GM19467 (cell line): ENCODE results near the gene SARS1.

ENCODE experiments used
- ATAC-seq: cut with Tn5 transposase; IDR thresholded peaks from one replicate; pipeline ENCODE4 v1.9.1; 2021; ENCODE audit warnings: mild to moderate bottlenecking, moderate library complexity; ENCODE audit not compliant: unreplicated experiment

The SARS1 gene

GRCh38 chr1:109225711-109226445, 12.2 kb downstream of the SARS1 start:
- no peak for ATAC-seq

DNA sequence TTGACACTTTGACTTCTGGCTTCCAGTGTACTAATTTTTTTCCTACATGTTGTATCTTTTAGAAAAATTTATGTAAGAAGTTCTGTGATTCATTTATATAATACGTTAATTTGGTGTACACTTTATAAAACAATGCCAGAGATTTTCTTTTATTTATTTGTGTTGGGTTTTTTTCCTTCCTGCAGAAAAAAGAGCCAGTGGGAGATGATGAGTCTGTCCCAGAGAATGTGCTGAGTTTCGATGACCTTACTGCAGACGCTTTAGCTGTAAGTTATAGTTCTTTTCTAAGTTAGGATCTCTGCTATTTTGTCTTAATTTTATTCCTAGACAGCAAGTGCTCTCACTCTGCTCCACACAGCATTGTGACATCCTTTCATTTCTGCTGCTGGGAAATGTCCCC, 14.4 kb downstream of the SARS1 start:
- ATAC-seq, result no peak

DNA sequence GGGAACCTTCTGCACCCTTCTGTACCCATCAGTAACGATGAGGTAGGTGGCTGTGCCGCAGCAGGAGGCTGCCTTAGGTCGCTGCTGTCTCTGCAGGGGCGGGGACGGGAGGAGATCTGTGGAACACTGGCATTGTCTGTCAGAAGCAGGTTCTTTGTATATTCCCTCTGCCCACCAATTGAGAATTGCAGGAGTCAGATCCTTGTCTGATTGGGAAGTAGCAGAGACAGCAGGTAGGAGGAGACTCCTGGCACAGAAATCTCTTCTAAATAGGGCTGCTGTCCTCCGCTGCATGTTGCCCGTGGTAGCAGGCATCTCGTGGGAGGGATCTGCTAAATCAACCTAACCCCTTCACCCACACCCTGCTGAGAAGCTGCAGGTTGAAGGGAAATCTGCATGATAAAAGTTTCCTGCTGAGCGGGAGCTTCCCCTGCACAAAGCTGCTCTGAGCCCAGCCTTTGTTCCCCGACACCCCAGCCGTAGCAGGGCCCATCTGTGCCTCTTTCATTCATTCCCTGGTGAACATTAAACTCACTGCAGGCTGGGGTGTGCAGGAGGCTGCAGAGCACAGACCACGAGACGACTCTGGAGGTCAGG, 15.9 kb downstream of the SARS1 start:
- ATAC-seq, result no peak

DNA sequence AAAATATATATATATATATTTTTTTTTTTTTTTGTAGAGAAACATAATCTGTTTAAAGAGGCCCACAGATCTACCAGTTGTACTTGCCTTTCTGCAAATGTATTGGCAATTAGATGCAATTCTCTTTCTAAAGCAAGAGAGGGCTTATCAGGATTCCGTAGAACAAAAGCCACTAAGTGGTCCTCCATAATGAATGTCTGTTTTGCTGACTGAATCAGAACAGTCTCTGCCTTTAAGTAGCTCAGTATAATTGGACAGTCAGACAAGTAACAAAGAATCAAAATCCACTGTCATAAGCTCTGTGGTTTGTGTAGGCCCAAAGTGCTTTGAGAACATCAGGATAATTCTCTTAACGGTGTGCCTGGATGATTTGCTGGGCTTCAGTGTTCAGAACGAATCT, 17.3 kb downstream of the SARS1 start:
- ATAC-seq, result no peak

DNA sequence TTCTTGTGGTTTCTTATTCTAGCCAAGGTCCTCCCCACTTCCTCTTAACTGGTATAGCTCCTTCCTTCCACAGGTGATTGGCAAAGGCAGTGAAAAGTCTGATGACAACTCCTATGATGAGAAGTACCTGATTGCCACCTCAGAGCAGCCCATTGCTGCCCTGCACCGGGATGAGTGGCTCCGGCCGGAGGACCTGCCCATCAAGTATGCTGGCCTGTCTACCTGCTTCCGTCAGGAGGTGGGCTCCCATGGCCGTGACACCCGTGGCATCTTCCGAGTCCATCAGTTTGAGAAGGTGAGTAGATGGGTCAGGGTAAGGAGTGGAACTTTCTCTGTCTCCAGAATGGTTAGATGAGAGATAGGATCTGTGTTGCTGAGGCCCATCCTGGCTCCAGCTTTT, 21.4 kb downstream of the SARS1 start:
- no peak for ATAC-seq

DNA sequence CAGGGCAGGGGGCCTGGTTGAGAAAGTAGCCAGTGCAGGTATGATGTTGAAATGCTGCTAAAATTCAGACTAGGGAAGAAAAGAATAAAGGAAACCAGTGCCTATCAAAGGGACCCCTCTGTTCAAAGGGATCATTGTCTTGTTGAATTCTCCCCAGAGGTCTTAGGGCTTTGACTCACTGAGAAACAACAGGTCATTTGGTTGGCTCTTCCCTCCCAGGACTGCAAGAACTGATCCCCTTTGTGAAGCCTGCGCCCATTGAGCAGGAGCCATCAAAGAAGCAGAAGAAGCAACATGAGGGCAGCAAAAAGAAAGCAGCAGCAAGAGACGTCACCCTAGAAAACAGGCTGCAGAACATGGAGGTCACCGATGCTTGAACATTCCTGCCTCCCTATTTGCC, 23.8 kb downstream of the SARS1 start:
- no peak for ATAC-seq

DNA sequence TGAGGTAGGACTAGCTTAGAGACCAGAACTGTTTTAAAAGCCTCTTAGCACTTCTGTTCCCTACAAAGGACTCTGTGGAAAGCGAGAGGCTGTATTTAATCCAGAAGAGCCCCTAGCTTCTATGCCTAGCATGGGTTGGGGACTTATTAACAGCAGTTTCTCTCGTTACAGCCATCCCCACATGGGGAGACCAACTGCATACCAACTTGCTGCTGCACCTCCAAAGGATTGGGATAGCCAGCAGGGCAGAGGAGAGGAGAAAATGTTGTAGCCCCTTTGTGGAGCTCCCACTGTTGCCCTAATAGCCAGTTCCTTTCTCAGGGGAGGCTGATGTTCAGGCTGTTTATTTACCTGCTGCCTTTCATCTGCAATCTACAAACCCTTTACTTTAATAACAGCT, 24.7 kb downstream of the SARS1 start:
- ATAC-seq, result no peak

DNA sequence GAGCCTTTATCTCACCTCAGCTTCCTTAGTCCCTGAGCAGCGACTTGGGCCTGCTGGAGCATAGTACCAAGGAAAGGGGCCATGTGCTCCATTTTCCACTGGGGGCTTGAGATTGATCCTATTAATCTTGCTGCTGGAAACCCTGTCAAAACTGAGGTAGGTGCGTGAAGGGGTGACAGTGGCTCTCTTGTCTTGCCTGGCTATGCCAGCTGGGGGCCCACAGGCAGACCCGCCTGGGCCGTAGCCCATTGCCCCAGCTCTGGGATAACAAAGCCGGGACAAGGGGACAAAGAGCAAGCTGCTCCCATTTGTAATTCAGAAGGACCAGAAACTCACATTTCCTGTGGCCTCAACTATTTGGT, 25.3 kb downstream of the SARS1 start:
- no peak for ATAC-seq

GRCh38 chr1:109239409-109240068, 25.8 kb downstream of the SARS1 start:
- peak; percentile 67 for ATAC-seq

DNA sequence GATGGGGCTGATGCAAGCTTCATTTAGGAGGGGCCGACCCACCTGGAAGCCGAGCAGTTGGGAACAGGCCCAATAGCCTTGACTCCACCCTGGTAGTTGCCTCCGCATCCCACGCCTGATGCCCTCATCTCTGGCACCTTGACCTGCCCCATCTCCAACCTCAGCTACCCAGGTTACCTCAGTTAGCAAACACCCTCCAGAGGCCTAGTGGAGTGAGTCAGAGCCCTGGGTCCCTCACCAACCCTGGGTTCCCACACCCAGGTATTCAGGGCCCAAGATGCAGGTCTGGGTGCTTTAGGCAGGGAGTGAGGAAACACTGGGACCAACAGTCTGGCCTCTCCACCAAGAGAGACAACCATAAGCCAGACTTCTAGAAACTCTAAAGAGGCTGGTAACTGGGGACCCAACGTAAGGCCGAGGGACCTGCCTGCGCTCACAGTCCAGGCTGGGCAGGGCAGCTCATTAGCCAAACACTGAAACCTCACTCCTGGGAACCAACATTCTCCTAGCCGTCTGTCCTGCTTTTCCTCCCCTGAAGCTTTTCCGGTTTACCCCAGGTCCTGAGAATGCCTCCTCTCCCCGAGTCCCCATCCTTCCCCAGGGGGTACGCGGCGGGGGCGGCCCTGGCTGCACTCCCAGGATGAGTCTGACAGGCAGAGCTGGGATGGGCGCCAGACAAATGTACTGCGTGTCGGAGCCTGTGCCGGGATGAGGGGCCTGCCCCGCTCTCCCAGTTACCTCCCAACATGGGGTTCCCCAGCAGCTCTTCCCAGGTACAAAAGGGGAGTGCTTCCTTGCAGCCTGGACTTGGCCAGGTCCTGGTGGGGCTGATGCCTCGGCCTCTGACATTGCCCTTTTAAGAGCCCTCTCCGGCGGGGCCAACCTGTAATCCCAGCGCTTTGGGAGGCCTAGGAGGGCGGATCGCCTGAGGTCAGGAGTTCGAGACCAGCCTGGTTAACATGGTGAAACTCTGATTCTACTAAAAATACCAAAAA, 26.7 kb downstream of the SARS1 start:
- no peak for ATAC-seq

DNA sequence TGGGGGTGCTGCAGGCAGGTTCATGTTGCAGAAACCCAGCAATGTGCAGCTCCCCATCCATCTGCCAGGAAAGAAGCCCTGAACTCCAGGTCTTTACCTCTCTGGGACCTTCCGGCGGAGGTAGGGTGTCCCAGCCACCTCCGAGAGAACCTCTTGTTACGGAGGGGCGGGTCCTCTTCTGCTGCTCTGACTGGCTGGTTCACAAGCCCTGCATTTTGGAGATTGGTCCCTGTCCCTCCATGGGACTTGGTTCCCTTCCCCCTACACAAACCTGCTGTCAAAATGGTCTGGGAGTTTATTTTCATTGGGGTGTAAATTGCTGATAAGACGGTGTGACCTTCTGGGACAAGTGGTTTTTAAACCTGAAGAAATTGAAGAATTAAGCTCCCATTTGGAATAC, 27.6 kb downstream of the SARS1 start:
- no peak for ATAC-seq

DNA sequence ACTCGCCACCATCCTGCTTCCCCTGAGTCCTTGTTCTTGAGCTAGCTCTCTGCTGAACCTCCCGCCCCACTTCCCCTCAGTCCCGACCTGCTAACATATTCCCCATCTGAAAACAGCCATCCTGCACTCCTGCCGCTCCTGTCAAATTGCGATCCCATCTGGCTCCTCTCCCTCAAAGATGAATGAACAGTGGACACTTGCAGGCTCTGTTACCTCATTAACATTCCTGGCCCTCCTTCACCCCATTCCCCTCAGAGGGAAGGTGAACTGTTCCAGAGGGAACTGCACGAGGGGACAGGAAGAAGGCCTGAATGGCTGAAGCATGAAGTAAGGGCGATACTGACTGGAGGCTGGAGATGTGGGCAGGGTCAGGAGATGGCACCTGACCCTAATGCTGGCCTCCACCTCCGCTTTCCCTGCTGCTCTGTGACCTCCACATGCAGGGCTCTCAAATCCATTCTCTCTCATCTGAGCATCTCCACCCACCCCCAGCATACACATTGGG, 28.2 kb downstream of the SARS1 start:
- ATAC-seq, result no peak

DNA sequence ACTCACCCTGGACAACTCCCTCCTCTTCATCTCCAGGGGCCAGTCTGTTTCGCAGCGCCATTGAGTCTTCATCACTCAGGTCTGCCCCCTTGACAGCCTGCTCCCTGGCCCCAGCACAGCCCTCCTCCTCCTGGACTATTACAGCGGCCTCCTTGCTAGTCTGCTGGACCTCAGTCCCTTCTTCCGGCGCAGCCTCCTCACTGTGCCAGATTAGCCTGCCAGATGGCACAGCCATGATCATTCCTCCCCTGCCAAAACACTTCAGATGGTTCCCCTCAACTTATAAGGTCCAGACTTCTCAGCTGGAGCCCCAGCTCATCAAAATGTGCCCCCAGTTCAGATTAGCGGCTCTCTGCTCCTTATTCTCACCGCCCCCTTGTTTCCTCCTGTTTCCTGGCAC, 28.7 kb downstream of the SARS1 start:
- ATAC-seq, result no peak

- no peak for ATAC-seq
Measured at GRCh38 chr1:109243221-109243620, 29.5 kb downstream of the SARS1 start.

- ATAC-seq, result no peak
Measured at GRCh38 chr1:109243860-109244552, 30.3 kb downstream of the SARS1 start.

DNA sequence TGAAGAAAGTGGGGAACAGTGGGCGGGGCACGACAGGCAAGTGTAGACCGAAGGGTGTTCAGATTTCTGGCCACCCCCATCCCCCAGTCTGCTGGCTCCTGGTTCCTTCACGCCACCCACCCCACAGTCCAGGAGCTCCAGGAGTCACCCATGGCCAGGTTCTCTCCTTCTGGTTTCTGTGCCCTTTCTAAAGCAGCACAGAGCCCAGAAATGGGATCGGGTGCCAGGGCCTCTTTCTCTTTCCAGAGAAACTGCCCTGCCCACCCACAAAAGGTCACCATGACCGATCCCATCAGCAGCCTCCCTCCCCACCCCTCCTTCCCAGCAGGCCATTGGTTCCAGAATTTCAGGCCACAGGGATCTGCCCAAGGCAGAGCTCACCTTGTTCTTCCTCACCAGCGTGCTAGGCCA, 32.4 kb downstream of the SARS1 start:
- no peak for ATAC-seq

DNA sequence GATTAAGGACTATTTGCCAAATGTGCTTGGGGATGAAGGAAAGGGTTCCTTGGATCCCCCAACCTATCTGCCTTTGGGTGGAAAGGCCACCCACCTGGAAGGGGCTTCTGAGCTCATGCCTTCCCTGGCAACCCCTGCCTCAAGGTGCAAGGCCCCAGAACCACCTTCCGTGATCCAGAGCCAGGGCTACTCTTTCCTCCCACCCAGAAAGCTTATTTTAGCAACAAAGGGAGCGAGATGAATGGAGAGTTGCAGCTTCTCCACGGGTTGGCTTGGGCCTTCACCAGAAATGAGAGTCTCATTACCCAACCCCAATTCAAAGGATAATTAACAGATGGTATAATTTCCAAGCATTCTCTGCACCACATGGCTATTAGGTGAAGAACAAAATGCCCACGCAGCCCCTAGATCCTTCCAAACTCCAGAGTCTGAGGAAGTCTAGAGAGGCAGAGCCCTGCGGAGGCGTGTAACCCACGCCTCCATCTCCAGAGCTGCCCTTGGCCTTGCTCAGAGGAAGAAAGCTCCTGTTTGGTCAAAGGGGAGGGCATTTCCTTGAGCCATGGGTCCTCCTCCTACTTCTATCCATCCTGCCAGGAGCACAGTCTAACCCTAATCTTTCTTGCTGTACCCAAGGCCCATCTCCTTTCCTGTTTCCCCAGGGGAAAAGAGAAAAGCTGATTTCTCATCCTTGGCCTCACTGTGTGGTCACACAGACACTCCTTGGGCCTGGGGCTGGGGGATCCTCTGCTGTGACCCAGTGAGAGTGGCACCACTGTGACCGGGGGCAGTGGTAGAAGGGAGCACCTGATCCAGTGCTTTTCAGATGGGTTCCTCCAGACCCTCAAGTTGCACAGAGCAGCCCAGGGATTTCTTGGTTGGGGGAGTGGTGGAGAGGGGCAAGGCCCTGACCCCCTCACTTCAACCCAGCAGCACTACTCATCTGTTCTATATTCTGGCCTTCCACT, 34.0 kb downstream of the SARS1 start:
- no peak for ATAC-seq

DNA sequence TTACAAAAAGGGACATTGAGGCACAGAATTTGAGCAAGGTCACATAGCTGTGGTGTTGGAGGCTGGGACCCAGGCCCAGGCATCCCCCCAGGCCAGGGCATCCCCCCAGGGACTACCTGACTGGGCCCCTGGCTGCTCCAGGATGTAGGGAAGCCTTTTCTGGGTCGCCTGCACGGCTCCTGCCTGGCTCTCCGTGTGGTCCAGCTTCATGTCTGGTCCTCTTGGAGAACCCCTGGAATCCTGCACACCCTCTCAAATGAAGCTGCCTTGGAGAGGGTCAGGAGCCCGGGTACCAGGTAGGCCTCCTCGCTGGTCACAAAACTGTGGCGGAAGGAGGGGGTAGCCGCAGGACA, 34.7 kb downstream of the SARS1 start:
- ATAC-seq, result no peak
